ENCODE results near the gene ZSCAN9. TPM values are rescaled to one million over a fixed set of nuclear protein-coding genes. Genes with fewer than 3 reads are reported as not detected.

Gene ZSCAN9
- total and polyA plus RNA-seq, 9 of the 15 experiments (the other 6 are each of a cell fraction or from before 2014, with no cell fraction given), result 18.8 to 48.9 (median 28.7) TPM

- no peak for TF ChIP-seq PRDM10 (IDR thresholded peaks at IDR 0.05; ENCODE audit: partially characterized antibody)
- TF ChIP-seq CBX3 (IDR thresholded peaks at IDR 0.05; ENCODE audit: borderline replicate concordance in 1 of 2, low read length in 2 of 2), result no peak
- TF ChIP-seq NR3C1 (CRISPR knock-in tag; IDR thresholded peaks at IDR 0.05), result no peak
- peak; percentile 68 for TF ChIP-seq GATAD2B (IDR thresholded peaks at IDR 0.05; ENCODE audit: borderline replicate concordance)
- TF ChIP-seq, protein P1, sequence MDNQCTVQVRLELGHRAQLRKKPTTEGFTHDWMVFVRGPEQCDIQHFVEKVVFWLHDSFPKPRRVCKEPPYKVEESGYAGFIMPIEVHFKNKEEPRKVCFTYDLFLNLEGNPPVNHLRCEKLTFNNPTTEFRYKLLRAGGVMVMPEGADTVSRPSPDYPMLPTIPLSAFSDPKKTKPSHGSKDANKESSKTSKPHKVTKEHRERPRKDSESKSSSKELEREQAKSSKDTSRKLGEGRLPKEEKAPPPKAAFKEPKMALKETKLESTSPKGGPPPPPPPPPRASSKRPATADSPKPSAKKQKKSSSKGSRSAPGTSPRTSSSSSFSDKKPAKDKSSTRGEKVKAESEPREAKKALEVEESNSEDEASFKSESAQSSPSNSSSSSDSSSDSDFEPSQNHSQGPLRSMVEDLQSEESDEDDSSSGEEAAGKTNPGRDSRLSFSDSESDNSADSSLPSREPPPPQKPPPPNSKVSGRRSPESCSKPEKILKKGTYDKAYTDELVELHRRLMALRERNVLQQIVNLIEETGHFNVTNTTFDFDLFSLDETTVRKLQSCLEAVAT (IDR thresholded peaks at IDR 0.05), result 0 out of 4 replicates have a peak, but pooled peaks of 1 of the 2 experiments have one; percentile 1
Observed at GRCh38 chr6:28267695-28268059, 42.6 kb downstream of the ZSCAN9 start (continued).

DNA sequence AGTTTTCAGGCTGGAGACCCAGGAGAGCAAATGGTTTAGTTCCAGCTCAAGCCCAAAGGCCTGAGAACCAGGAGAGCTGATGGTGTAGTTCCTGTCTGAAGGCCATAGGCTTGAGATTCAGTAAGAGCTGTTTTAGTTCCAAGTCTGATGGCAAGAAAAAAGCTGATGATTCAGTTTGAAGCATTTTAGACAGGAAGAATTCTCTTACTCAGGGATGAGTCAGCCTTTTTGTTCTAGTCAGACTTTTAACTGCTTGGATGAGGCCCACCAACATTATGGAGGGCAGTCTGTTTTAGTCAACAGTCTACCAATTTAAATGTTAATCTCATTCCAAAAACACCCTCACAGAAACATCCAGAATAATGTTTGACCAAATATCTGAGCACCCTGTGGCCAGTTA, 44.4 kb downstream of the ZSCAN9 start:
- Histone ChIP-seq H3K27ac (ENCODE audit: extremely low read depth, low read depth, low read length) (peak overlapping the region; percentile 76), H3K9me3 (replicated peaks; ENCODE audit: control insufficient read depth, insufficient read depth, low read depth, low read length) (no peaks in the 10 kb centered on the region; the same call in 1 of the 2 replicates), H3K4me1 (replicated peaks in 1 of 2; ENCODE audit: control insufficient read depth in 2 of 2, insufficient read depth in 2 of 2, low read length in 2 of 2) (peaks cover 7 to 26% of the 10 kb centered on the region in 2 experiments), H3K9me1 (ENCODE audit: control insufficient read depth, insufficient read depth, low read length) (no peaks in the 10 kb centered on the region), H3K4me3 (no peak overlapping the region), H3K4me2 (ENCODE audit: insufficient read depth, low read length) (peak overlapping the region; percentile 22; the same call in 1 of the 2 replicates), H2AFZ (ENCODE audit: low read depth, low read length) (peak overlapping the region; percentile 46), H3K36me3 (ENCODE audit: control insufficient read depth, insufficient read depth, low read length) (peaks cover 25% of the 10 kb centered on the region), H3K9ac (ENCODE audit: insufficient read depth in 1 of 2, low read depth in 2 of 2, low read length in 2 of 2) (no peak overlapping the region), H3K79me2 (ENCODE audit: control insufficient read depth, insufficient read depth, low read length) (peaks cover 29% of the 10 kb centered on the region), H4K20me1 (replicated peaks; ENCODE audit: control insufficient read depth, insufficient read depth, low read length) (no peaks in the 10 kb centered on the region), H3K27me3 (ENCODE audit: control insufficient read depth in 2 of 2, insufficient read depth in 2 of 2, low read length in 2 of 2) (no peaks in the 10 kb centered on the region)
- BruUV-seq (replicated peaks), result no TSS peak
- peak; percentile 27 for ATAC-seq
- CTCF ChIA-PET (ENCODE audit: low intra/inter-chr PET ratio), result no interaction called here
- in situ Hi-C loops (cut with MboI) (no loop called here), intact Hi-C loops (cut with micrococcal nuclease) (loop anchor here (5.0 kb wide), 2 partner anchors 83 to 132 kb away; no protein-coding TSS in a partner anchor)
- FAIRE-seq, result peak; percentile 73
- DNase-seq (ENCODE audit: extremely low read depth in 1 of 4, low spot score in 3 of 4), result peak; percentile 32 to 73 (median 45)
- POLR2A ChIA-PET, result interaction anchor here (0.6 to 6.5 kb wide), 10 partner anchors 10 to 655 kb away, joined by 3 to 73 read pairs (median 4); partner anchors contain the start of genes PGBD1, TRIM27 and ZKSCAN4
- TF ChIP-seq ATF3 (IDR thresholded peaks at IDR 0.05), result peak; percentile 85
- TF ChIP-seq ATF3 (CRISPR knock-in tag; conservative IDR thresholded peaks at IDR 0.05), result 0 out of 2 replicates have a peak, but pooled peaks have one; percentile 27
- 0 out of 4 replicates have a peak, but pooled peaks of 1 of the 2 experiments have one; percentile 17 for TF ChIP-seq RCOR1 (IDR thresholded peaks at IDR 0.05; ENCODE audit: borderline replicate concordance in 1 of 2, low read depth in 2 of 2, low read length in 2 of 2)
- TF ChIP-seq MAFF (IDR thresholded peaks at IDR 0.05; ENCODE audit: low read length), result peak; percentile 93
- no peak for TF ChIP-seq CCAR2 (IDR thresholded peaks at IDR 0.05; ENCODE audit: low read depth, low read length)
- 0 out of 2 replicates have a peak, but pooled peaks have one; percentile 27 for TF ChIP-seq SMAD4 (CRISPR knock-in tag; conservative IDR thresholded peaks at IDR 0.05)
- TF ChIP-seq HOMEZ (CRISPR knock-in tag; IDR thresholded peaks at IDR 0.05), result no peak
- TF ChIP-seq FIP1L1 (IDR thresholded peaks at IDR 0.05; ENCODE audit: low read depth, low read length, poor library complexity, severe bottlenecking), result no peak

All from K562 (cell line).